ENCODE measurements around the gene GDPGP1.

The GDPGP1 gene

DNA sequence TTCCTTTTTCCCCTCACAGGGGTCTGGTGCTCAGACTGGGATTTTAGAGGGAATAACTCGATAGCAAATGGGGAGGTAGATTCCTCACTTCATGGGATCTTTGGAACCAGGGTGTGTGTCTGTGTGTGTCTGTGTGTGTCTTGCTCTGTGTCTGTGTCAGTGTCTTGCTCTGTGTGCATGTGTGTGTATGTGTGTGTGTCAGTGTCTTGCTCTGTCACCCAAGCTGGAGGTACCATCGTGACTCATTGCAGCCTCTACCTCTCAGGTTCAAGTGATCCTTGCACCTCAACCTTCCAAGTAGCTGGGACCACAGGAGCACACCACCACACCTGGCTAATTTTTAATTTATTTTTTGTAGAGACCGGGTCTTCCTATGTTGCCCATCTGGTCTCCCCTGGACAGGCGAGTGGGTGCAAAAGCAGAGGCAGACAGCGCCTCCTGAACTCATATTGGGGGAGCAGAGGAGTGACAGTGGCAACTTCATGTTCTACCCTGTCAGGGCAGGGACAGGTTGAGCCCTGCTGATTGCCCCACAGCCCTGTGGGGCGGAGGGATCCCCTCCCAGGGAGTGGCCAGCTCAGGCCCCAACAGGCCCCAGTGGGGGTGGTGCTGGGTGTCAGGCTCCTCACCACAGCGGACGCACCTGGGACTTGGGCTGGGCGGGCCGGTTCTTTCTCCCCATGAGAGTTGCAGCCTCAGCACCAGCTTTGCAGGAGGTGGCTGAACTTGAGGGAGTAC, 43.2 kb upstream of the GDPGP1 start:
- TF ChIP-seq, protein P1, sequence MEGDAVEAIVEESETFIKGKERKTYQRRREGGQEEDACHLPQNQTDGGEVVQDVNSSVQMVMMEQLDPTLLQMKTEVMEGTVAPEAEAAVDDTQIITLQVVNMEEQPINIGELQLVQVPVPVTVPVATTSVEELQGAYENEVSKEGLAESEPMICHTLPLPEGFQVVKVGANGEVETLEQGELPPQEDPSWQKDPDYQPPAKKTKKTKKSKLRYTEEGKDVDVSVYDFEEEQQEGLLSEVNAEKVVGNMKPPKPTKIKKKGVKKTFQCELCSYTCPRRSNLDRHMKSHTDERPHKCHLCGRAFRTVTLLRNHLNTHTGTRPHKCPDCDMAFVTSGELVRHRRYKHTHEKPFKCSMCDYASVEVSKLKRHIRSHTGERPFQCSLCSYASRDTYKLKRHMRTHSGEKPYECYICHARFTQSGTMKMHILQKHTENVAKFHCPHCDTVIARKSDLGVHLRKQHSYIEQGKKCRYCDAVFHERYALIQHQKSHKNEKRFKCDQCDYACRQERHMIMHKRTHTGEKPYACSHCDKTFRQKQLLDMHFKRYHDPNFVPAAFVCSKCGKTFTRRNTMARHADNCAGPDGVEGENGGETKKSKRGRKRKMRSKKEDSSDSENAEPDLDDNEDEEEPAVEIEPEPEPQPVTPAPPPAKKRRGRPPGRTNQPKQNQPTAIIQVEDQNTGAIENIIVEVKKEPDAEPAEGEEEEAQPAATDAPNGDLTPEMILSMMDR (conservative IDR thresholded peaks at IDR 0.05; ENCODE audit: control insufficient read depth, insufficient read depth, low read depth, low read length), result no peak
- no peak overlapping the region for H3K4me3 ChIP-seq (ENCODE audit: control insufficient read depth, low read depth, low read length)
- no peak for DNase-seq (ENCODE audit: low read depth)

DNA sequence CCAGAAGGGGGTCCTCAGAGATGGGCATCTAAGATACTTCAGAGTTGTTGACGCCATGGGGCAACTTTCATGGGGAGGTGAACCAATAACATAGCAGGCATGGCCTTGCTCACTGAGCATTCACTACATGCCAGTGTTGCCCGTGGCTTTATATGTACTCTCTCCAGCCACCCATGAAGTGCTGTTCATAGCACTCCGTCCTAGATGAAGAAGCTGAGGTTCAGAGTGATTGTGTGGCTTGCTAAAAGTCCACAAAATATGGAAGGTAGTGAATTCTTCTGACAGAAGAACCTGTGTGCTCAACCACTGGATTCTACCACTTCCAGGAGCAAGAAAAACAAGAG, 42.7 kb upstream of the GDPGP1 start:
- no peak for DNase-seq (ENCODE audit: low read depth)
- H3K4me3 ChIP-seq (ENCODE audit: control insufficient read depth, low read depth, low read length), result no peak overlapping the region

DNA sequence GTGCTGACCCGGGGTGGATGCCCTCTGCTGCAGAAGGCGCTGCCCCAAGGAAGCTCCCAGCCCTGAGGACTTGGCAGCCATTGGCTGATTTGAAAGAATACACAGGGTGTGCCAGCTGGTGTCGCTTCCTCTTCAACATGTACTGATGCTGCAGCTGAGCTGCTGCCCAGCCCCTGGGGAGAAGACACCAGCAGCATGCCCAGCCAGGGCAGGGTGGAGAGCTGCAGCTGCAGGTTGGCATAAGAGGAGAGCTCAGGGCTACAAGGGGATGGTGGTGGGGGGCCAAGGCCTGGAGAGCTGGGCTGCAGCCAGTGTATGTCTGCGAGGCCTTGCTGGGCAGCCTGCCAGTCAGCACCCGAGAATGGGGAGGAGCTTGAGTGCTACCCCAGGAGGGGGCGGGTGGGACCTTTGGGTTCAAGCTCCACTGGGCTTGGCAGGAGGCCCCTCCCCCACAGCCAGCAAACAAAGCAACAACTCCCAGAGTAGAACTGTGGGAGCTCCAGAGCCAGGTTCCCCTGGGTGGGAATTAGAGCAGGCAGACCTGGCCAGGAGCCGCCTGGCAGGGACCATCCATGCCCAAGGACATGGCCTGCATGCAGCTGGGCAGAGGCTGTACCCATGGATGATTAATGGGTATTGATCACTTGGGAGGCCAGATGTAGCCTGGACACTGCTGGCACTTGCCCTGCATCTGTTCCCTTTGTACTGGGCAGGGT, 42.1 kb upstream of the GDPGP1 start:
- TF ChIP-seq, protein P1 (conservative IDR thresholded peaks at IDR 0.05; ENCODE audit: control insufficient read depth, insufficient read depth, low read depth, low read length), result no peak
- DNase-seq (ENCODE audit: low read depth), result no peak
- no peak overlapping the region for H3K4me3 ChIP-seq (ENCODE audit: control insufficient read depth, low read depth, low read length)

More for the DNA sequence above, 42.7 kb upstream of the GDPGP1 start:
- TF ChIP-seq, protein P1 (conservative IDR thresholded peaks at IDR 0.05; ENCODE audit: control insufficient read depth, insufficient read depth, low read depth, low read length), result no peak

DNA sequence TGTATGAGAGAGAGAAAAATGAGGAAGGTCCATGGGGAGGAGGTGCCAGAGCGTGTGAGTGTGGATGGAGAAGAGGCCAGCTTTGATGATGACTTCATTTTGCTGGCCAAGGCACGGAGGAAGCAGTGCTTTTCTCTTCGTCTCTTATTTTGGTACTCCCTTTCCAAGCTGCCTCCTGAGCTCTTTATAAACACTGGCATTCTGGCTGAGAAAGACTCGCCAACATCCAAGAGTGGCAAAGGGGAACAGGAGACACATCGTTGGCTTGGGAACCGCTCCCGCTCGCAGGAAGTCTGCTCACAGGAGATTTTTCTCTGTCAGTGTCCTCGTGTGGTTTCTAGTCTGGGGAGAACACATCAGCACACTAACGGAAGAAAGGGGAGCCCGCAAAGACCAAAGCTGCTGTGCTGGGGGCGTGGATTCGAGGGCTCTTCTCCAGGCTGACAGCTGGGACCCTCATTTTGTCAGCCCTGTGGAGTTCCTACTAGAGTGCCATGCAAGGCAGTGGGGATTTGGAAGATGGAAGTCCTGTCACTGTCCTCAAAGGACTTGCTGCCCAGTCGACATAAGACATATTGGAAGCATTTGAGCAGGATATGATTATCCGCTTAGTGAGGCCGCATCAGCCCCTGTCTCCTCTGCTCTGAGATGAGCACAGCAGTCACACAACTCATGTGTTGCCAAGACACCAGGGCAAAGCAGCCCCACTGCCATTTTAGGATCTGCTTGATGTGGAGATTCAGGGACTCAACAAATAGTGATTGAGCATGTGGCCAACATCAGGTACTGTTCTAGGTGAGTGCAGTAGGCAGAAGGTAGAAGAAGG, 40.8 kb upstream of the GDPGP1 start:
- TF ChIP-seq, protein P1 (conservative IDR thresholded peaks at IDR 0.05; ENCODE audit: control insufficient read depth, insufficient read depth, low read depth, low read length), result no peak
- no peak for DNase-seq (ENCODE audit: low read depth)
- H3K4me3 ChIP-seq (ENCODE audit: control insufficient read depth, low read depth, low read length), result no peak overlapping the region

DNA sequence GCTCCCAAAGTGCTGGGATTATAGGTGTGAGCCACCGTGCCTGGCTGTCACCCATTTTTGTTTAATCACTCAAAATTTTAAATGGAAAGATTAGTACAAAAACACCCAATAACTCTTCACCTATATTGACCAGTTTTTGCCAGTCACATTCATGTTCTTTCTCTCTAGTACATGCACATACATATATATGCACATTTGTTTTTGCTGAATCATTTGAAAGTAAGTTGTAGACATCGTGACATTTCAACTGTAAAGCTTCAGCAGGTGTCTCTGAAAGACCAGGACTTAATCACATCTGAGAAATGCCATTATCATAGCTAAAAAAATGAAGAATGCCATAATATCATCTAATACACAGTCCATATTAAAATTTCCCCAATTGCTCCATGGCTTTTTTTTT, 39.4 kb upstream of the GDPGP1 start:
- TF ChIP-seq, protein P1 (conservative IDR thresholded peaks at IDR 0.05; ENCODE audit: control insufficient read depth, insufficient read depth, low read depth, low read length), result no peak
- no peak overlapping the region for H3K4me3 ChIP-seq (ENCODE audit: control insufficient read depth, low read depth, low read length)

DNA sequence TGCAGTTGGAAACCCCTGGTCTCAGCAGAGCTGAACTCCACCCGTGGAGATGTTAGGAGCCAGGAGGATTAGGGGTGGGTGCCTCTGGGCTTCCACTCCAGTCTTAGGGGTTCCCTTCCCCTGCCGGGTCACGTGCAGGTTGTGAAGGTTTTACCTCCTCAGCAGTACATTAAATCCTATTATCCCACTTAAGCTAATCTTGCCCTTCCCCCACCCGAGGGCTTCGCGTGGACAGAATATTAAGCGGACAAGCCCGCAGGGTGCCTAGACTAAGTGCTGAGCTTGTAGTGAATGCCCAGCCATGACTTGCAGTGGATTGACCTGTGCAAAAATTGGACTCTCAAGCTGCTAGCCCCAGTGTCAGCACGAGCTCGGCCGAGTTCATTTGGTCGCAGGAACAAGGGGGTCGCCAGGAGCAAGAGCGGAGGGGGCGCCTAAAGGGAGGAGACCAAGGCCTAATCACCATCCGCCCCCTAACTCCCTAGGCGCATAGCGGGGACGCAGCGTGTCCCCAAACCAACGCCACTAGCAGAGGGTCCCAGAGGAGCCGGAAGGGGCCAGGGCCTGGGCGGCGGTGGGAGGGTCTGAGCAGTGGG, 33.4 kb upstream of the GDPGP1 start:
- H3K4me3 ChIP-seq (ENCODE audit: control insufficient read depth, low read depth, low read length), result peak overlapping the region; percentile 58
- DNase-seq (ENCODE audit: low read depth), result no peak
- TF ChIP-seq, protein P1 (conservative IDR thresholded peaks at IDR 0.05; ENCODE audit: control insufficient read depth, insufficient read depth, low read depth, low read length), result no peak

More for the DNA sequence above, 39.4 kb upstream of the GDPGP1 start:
- no peak for DNase-seq (ENCODE audit: low read depth)
